SIG-M5 (cell line): Measurements from ENCODE around the gene BRCA2.

Source experiments
- DNase-seq: peaks from one replicate; lab custom pipeline; 2025; lab: John Stamatoyannopoulos, UW

The BRCA2 gene

DNA sequence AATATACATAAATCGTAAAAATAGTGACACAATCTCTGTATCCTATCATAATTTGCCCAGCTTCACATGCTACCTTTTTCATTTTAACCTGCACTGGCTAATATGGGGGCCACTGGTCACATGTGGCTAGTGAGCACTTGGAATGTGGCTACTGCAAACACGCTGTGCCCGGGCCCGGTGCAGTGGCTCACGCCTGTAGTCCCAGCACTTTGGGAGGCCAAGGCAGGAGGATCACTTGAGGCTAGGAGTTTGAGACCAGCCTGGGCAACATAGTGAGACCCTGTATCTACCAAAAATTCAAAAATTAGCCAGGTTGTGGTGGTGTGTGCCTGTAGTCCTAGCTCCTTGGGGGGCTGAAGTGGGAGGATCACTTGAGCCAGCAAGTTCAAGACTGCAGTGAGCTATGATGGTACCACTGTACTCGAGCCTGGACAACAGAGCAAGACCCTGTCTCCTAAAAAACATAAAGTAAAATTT is 114.2 kb downstream of the BRCA2 start:
- DNase-seq: no peak

DNA sequence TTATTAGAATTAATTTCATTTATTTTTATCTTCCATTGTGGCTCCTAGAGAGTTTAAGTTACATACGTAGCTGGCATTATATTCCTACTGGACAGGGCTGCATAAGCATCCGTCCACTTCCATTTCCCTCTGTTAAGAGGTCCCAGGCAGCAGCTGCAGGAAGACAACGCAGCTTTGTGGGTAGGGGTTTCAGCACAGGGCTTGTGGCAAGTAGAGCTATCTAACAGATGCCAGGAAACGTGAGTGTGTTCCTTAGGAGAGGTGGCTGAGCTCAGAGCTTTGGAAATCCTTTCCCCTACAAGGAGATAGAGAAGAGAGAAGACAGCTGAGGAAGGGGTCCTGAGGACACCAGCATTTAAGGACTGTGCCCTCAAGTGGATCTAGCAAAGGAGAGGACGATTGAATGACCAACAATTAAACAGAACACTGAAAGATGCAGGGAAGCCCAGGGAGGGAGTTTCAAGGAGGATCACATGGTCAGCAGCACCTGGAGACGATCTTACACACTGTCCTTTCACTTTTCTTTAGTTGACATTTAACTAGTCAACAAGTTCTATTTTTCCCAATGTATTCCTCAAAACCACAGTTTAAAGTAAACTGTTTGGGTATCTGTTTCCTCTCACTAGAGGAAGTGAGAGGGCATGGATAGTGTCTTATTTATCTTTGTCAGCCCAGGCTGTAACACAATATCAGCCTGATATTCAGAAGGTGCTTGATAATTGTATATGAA is 114.9 kb downstream of the BRCA2 start:
- DNase-seq: no peak

DNA sequence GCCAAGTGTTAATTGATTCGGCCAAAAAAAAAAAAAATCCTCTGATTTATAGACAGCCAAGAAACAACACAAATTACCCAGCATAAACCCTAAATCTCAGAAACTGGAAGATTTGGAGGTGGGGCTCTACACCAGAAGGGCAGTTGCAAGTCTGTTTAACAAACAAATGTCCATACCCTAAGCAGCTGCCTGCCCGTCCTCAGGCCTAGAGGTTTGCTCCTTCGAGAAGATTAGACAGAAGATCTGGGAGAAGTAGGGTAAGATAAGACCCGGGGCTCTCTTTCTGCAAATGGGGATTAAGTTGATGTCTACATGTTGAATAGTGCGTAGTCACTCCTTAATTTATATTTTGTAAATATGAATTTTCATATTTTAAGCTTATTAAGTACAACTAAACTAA is 116.1 kb downstream of the BRCA2 start:
- no peak for DNase-seq

DNA sequence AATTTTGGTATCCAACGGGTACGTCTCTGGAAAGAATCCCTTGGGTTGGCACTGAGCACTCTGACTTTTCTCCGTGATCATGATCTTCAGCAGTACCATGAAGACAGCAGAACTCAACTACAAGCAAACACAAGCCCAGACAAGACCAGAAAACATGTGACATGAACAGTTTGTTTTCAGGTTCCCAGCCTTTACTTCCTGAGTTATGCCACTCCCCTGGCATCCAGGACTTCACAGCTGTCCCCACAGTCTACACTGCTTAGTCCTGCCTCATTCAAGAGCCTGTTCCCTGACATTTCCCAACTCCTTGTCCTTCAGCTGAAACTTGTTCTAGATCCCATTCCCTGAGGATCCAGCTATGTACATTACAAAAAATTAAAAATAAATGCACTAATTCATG is 117.5 kb downstream of the BRCA2 start:
- no peak for DNase-seq

DNA sequence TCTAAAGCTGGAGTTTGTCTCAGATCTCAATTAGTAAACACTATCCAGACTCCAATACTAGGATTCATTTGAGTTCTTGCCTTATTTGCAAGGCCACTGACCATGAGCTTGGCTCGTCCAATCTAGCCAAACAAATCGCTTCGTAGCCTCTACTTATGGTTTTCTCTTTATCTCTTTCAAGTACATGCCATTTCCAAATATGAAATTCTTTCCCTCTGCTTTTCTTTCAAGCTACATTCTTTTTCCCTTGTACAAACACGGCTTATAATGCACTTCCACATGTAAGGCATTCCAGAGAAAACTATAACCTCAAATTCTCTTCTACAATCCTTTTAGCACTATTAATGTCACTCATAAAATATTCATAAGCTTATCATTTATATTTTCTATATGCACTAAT is 123.6 kb downstream of the BRCA2 start:
- no peak for DNase-seq

DNA sequence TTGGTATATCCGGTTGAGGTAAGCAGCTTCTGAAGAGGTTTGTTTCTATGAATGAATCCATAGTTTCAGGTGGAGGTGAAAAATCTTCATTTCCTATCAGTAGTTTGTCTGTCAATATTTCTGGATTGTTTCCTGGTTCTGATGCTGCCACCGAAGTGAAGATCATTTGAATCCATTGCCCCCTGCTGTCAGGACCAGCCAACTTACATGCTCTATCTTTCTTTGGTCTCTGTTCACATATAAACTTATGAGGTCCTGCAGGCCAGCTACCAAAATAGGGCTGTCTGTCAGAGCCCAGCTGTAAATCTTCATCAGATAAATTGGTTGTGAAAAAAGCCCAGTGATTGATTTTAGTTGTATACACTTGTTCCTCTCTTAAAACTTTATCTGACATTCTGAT is 127.8 kb downstream of the BRCA2 start:
- no peak for DNase-seq

DNA sequence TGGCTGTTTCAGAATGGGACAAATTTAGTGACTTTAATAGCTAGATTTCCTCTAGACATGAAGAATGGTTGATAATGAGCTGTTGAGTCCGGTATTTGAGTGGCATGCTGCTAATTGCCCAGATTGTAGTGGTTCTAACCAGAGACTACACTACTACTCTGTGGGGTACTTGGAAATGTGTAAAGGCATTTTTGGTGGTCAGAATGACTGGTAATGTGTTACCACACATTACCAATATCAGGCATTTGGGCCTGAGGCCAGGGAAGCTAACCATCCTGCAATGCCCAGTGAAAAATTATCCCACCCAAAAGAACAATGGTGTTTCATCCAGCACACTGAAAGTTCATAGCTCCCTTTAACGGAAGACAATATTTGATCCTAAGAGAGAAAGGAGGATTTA is 130.2 kb downstream of the BRCA2 start:
- no peak for DNase-seq

DNA sequence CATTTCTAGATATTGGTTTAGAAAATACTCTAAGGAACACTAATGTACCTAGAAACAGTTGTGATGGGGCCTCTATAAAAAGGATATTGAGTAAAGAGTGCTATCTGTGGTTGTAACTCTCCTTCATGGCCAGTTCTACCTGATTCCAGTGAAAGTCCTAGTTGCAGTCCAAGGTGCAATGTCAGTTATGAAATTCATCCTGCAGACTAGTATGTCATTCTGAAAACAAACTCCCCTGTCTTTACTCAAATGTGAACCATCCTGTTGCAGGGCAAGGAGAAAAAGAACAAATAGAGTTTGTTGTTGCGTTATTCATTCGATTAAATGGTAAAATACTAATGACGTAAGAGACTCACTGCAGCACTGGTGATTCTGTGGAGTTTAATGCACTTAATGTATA is 130.9 kb downstream of the BRCA2 start:
- DNase-seq: no peak

DNA sequence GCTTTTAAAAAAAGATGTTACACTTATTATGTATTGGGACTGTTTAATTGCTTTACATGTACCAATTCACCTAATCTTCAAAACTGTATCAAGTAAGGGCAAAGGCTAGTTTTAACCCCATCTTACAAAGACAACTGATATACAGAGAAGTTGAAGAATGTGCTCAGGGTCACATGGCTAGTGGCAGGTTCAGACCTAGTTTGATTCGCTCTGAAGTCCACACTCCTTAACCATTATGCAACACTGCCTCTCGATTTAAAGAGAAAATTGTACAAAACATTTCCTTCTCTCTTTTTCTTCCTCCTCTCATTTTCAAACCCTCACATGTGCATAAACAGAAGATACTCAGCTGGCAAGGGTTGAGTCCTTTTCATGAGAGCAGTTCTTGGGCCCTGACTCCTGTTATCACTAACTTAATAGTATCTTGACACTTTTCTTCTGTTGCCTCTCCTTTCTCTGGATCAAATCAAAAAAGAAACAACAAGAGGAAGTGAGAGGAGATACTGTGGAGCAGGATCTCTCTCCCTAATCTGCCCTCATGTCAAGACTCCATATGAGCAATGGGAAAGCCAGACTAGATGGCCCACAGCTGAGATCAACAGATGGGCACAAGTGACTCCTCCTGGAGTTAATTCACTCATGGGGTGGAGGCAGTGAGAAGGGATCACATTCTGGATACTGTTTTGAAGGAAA is 131.6 kb downstream of the BRCA2 start:
- no peak for DNase-seq

DNA sequence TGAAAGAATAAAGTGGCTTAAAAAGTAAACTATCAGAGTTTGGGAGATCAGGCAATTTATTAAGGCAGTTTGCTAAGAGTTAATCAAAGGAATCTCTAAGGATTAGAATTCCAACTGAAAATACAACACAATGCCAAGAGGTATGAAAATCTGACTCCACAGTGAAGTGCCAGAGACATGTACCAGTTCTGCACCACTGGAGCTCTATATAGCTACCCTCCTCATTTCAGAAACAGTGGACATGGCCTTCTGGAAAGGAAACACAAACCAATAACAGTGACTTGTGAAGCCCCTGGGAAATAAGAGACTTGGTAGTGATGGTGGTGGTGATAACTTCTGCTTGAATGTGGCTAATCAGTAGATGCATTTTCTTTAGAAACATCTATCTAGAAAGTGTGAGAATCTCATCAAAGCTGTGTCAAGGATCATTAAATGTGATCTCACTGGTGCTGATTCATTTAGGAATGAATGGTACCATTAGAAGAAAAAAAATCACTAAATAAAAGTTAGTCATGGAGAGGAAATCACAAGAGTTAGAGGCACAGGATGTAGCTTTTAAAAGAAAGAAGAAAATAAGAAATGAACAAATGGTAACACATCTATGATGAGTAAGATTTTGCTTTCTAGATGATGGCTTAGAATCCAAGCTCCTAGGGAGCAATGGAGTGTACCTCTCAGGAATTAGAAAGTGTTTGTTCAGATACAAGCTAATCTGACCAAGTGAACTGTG is 132.8 kb downstream of the BRCA2 start:
- no peak for DNase-seq

DNA sequence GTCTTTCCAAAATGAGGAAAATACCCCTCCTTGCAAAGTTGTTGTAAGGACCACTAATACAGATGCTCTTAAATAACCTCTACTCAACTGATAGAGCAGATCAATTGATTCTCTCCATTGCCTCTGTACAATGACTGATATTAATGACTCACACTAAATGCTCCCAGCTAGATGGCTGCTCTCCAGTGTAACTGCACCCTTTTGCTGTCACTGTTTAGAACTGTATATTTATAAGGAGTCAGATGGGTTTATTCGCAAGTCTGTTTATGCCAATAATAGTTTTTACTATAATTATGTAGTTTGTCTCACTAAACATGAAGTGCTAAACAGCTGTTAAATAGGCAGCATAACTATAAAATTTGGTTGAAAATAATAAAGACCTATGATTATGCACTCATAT is 133.7 kb downstream of the BRCA2 start:
- DNase-seq: no peak
